Lower leg skin (tissue), 3 donors: ENCODE results near the gene ULK3.

Source experiments
- CTCF ChIP-seq, 3 donors: fragments of 450-650 bp; IDR thresholded peaks; one replicate each; pipeline ENCODE4 v1.5.1; 2016; ENCODE audit warnings: antibody characterized with exemption in 3 of 3, mild to moderate bottlenecking in 3 of 3, moderate library complexity in 2 of 3
- POLR2A ChIP-seq, 2 donors: fragments of 450-650 bp; IDR thresholded peaks; one replicate each; pipeline ENCODE4 v1.6.1; 2016 to 2017; ENCODE audit warnings: antibody characterized with exemption in 2 of 2, mild to moderate bottlenecking in 1 of 2, moderate library complexity in 1 of 2

- TF ChIP-seq CTCF (IDR thresholded peaks at IDR 0.05) (no peak), POLR2A (IDR thresholded peaks at IDR 0.05) (no peak)
Observed at GRCh38 chr15:74836846-74837245, 6.1 kb downstream of the ULK3 start.
